Measurements from ENCODE around the gene FOXP2. TPM values are rescaled to one million over a fixed set of nuclear protein-coding genes. Genes with fewer than 3 reads are reported as not detected.
A peak's percentile ranks its signal among the peaks of the same experiment; 100 is the strongest.

The FOXP2 gene
- total and polyA plus RNA-seq, 7 donors, result 1.6 to 150 (median 91.2) TPM

GRCh38 chr7:114652041-114652440, 237.4 kb downstream of the FOXP2 start:
- peak overlapping the region in 1 of 4 donors; percentile 66 for H3K27ac ChIP-seq
- DNase-seq, result no peak
- H3K4me3 ChIP-seq, result no peak overlapping the region
- peaks cover 0 to 42% (median 23%) of the 10 kb centered on the region in 4 donors for H3K4me1 ChIP-seq
- H3K9me3 ChIP-seq, result no peaks in the 10 kb centered on the region
- H3K36me3 ChIP-seq, result peaks cover 0 to 17% (median 0%) of the 10 kb centered on the region in 4 donors
- WGBS, 2 donors, result 90 to 95% methylated on average over 5 of the region's 5 CpGs
- TF ChIP-seq POLR2AphosphoS5 (IDR thresholded peaks at IDR 0.05), result peak in 2 of 4 donors; percentile 39 to 67
- TF ChIP-seq POLR2A (IDR thresholded peaks at IDR 0.05), result no peak
- TF ChIP-seq CTCF (IDR thresholded peaks at IDR 0.05), result no peak
- intact Hi-C loops (cut with DNase I), result no loop called here
- H3K27me3 ChIP-seq, result no peaks in the 10 kb centered on the region

- TF ChIP-seq CTCF (IDR thresholded peaks at IDR 0.05) (no peak), POLR2A (IDR thresholded peaks at IDR 0.05) (no peak), POLR2AphosphoS5 (IDR thresholded peaks at IDR 0.05) (no peak), EP300 (IDR thresholded peaks at IDR 0.05) (no peak)
- peak overlapping the region; percentile 18 to 66 (median 42) for H3K27ac ChIP-seq
- H3K4me1 ChIP-seq, result peaks cover 0 to 56% (median 32%) of the 10 kb centered on the region in 4 donors
- H3K36me3 ChIP-seq, result peaks cover 0 to 17% (median 0%) of the 10 kb centered on the region in 4 donors
- intact Hi-C loops (cut with DNase I), result no loop called here
- WGBS, 2 donors, result 69 to 73% methylated on average over 10 of the region's 10 CpGs
- H3K4me3 ChIP-seq, result peak overlapping the region in 3 of 4 donors; percentile 2 to 24 (median 21)
- DNase-seq, result no peak
- no peaks in the 10 kb centered on the region for H3K9me3 ChIP-seq
- H3K27me3 ChIP-seq, result no peaks in the 10 kb centered on the region
These were observed 238.9 kb downstream of the FOXP2 start for GRCh38 chr7:114653364-114654088.

- Histone ChIP-seq H3K9me3 (no peaks in the 10 kb centered on the region), H3K4me3 (no peak overlapping the region), H3K36me3 (peaks cover 0 to 17% (median 0%) of the 10 kb centered on the region in 4 donors), H3K27ac (peak overlapping the region; percentile 18 to 62 (median 54)), H3K4me1 (peaks cover 0 to 74% (median 52%) of the 10 kb centered on the region in 4 donors), H3K27me3 (no peaks in the 10 kb centered on the region)
- DNase-seq, result no peak
- intact Hi-C loops (cut with DNase I), result loop anchor here (5.0 kb wide), 2 partner anchors 239 to 574 kb away; no protein-coding TSS in a partner anchor
- WGBS, 2 donors, result 77 to 90% methylated on average over 3 of the region's 3 CpGs
- no peak for TF ChIP-seq POLR2A (IDR thresholded peaks at IDR 0.05)
- no peak for TF ChIP-seq EP300 (IDR thresholded peaks at IDR 0.05)
- TF ChIP-seq CTCF (IDR thresholded peaks at IDR 0.05), result no peak
- TF ChIP-seq POLR2AphosphoS5 (IDR thresholded peaks at IDR 0.05), result no peak
These were observed 241.9 kb downstream of the FOXP2 start for GRCh38 chr7:114656466-114656865.

GRCh38 chr7:114657279-114657678, 242.7 kb downstream of the FOXP2 start:
- intact Hi-C loops (cut with DNase I), result loop anchor here (5.0 kb wide), 2 partner anchors 240 to 575 kb away; no protein-coding TSS in a partner anchor
- Histone ChIP-seq H3K9me3 (no peaks in the 10 kb centered on the region), H3K4me3 (no peak overlapping the region), H3K27me3 (no peaks in the 10 kb centered on the region), H3K4me1 (peaks cover 0 to 73% (median 56%) of the 10 kb centered on the region in 4 donors), H3K27ac (peak overlapping the region; percentile 4 to 62 (median 43)), H3K36me3 (peaks cover 0 to 17% (median 0%) of the 10 kb centered on the region in 4 donors)
- 86 to 93% methylated on average over 2 of the region's 2 CpGs for WGBS, 2 donors
- no peak for TF ChIP-seq CTCF (IDR thresholded peaks at IDR 0.05)
- no peak for TF ChIP-seq EP300 (IDR thresholded peaks at IDR 0.05)
- no peak for TF ChIP-seq POLR2A (IDR thresholded peaks at IDR 0.05)
- TF ChIP-seq POLR2AphosphoS5 (IDR thresholded peaks at IDR 0.05), result no peak
- no peak for DNase-seq

Data from sigmoid colon (tissue), 7 donors.